Cardiac septum (tissue), 1 donor: Measurements from ENCODE around the gene SERAC1. TPM values are rescaled to one million over a fixed set of nuclear protein-coding genes. Genes with fewer than 3 reads are reported as not detected.
"Not testable (repeated sequence)": the region's sequence is repeated elsewhere in the genome, so short reads cannot be mapped to it uniquely, and the experiment has no call there.

Experiments
- DNase-seq: peaks from one replicate; pipeline ENCODE4 v3.0.0-alpha.2; 2020; ENCODE audit warnings: low spot score
- intact Hi-C: fragments of 100-400 bp; cut with DNase I; formaldehyde crosslinking; loops from one replicate; pipeline ENCODE4 v1.14.0; 2022
- long read RNA-seq: library from polyadenylated mRNA; unstranded; transcript quantifications from one replicate; pipeline ENCODE4 v2.0.0, GENCODE V29; 2021
- total RNA-seq: library from RNA; stranded (reverse); fragmentation: NEBNext Ultra II Directional; extraction: Animal tissue kit (Norgen Biotek cat#: 25700); gene quantifications from one replicate; pipeline ENCODE4 v1.2.1, GENCODE V29; 2021
- donor health status: DM: no; HTN: no; CAD: no.

Gene SERAC1
- total RNA-seq = 4.1 TPM
- long read RNA-seq, partial matches to known transcripts = 1 of 9 reads
- long read RNA-seq, other reads (novel, unspliced or antisense) = 3 of 9 reads

GRCh38 chr6:158168040-158168289 is at the start of gene SERAC1:
TSS of gene SERAC1 (minus strand) at chr6:158168262. CDS start at chr6:158158363, 9,899 bp downstream.
- intact Hi-C loops = no loop called here
- DNase-seq = no peak

- intact Hi-C loops = loop anchor here (10.0 kb wide), 1 partner anchor 481 kb away; no protein-coding TSS in a partner anchor
- DNase-seq = no peak
Measured at GRCh38 chr6:158213925-158214674, 46.0 kb upstream of the SERAC1 start.

- no peak for DNase-seq
- intact Hi-C loops = loop anchor here (10.0 kb wide), 1 partner anchor 483 kb away; no protein-coding TSS in a partner anchor
Measured at GRCh38 chr6:158211273-158212055, 43.4 kb upstream of the SERAC1 start.

GRCh38 chr6:158209582-158210333 is 41.7 kb upstream of the SERAC1 start:
- not testable (repeated sequence) for DNase-seq
- intact Hi-C loops = loop anchor here (10.0 kb wide), 1 partner anchor 485 kb away; no protein-coding TSS in a partner anchor

GRCh38 chr6:158208226-158209030 is 40.4 kb upstream of the SERAC1 start:
- intact Hi-C loops, DNase-seq: not testable (repeated sequence)

- intact Hi-C loops = no loop called here
- no peak for DNase-seq
Measured at GRCh38 chr6:158207422-158207788, 39.3 kb upstream of the SERAC1 start.

- intact Hi-C loops = no loop called here
Measured at GRCh38 chr6:158206740-158207421, 38.8 kb upstream of the SERAC1 start.

GRCh38 chr6:158205169-158205944 is 37.3 kb upstream of the SERAC1 start:
- intact Hi-C loops = no loop called here
- DNase-seq = no peak

More at GRCh38 chr6:158206740-158207421, 38.8 kb upstream of the SERAC1 start:
- DNase-seq = no peak

- intact Hi-C loops = no loop called here
- DNase-seq = no peak
Measured at GRCh38 chr6:158198461-158198860, 30.4 kb upstream of the SERAC1 start.

GRCh38 chr6:158194487-158195280 is 26.6 kb upstream of the SERAC1 start:
- intact Hi-C loops = no loop called here

GRCh38 chr6:158191761-158192160 is 23.7 kb upstream of the SERAC1 start:
- DNase-seq = no peak
- intact Hi-C loops = no loop called here

More at GRCh38 chr6:158194487-158195280, 26.6 kb upstream of the SERAC1 start:
- no peak for DNase-seq

- intact Hi-C loops = no loop called here
- no peak for DNase-seq
Measured at GRCh38 chr6:158191032-158191431, 23.0 kb upstream of the SERAC1 start.

GRCh38 chr6:158188591-158188990 is 20.5 kb upstream of the SERAC1 start:
- no peak for DNase-seq

GRCh38 chr6:158185729-158186456 is 17.8 kb upstream of the SERAC1 start:
- intact Hi-C loops = no loop called here
- no peak for DNase-seq

More at GRCh38 chr6:158188591-158188990, 20.5 kb upstream of the SERAC1 start:
- intact Hi-C loops = no loop called here

GRCh38 chr6:158184608-158185007 is 16.5 kb upstream of the SERAC1 start:
- intact Hi-C loops = no loop called here
- no peak for DNase-seq

- DNase-seq, intact Hi-C loops: not testable (repeated sequence)
Measured at GRCh38 chr6:158183174-158183972, 15.3 kb upstream of the SERAC1 start.
